Left lung (tissue), 10 donors: ENCODE results near the gene AJAP1. TPM values are rescaled to one million over a fixed set of nuclear protein-coding genes. Genes with fewer than 3 reads are reported as not detected.
A peak's percentile ranks its signal among the peaks of the same experiment; 100 is the strongest.

ENCODE experiments used
- ATAC-seq: fragments of 200-7000 bp; cut with Tn5 transposase; one replicate; pipeline ENCODE4 v1.9.1; 2020; ENCODE audit warnings: moderate library complexity
- DNase-seq, 4 donors: peaks; one replicate each; pipeline ENCODE4 v3.0.0-alpha.2; 2013 to 2020
- H3K27ac ChIP-seq, 2 donors: fragments of 200-600 bp; sonication (generic) in 1 of 2; one replicate each; pipeline versions ENCODE4 v1.5.0 to v1.8.0; 2020 to 2021
- H3K27me3 ChIP-seq, 2 donors: fragments of 200-600 bp; sonication (generic) in 1 of 2; one replicate each; pipeline versions ENCODE4 v1.5.0 to v1.8.0; 2020 to 2021
- H3K36me3 ChIP-seq, 2 donors: fragments of 200-600 bp; sonication (generic) in 1 of 2; one replicate each; pipeline versions ENCODE4 v1.5.0 to v1.8.0; 2020 to 2021
- H3K4me1 ChIP-seq, 2 donors: fragments of 200-600 bp; one replicate each; pipeline ENCODE4 v1.8.0; 2021
- H3K4me3 ChIP-seq, 2 donors: fragments of 200-600 bp; sonication (generic) in 1 of 2; one replicate each; pipeline versions ENCODE4 v1.5.0 to v1.8.0; 2020 to 2021; ENCODE audit warnings: mild to moderate bottlenecking in 1 of 2
- H3K9me3 ChIP-seq, 2 donors: fragments of 200-600 bp; sonication (generic) in 1 of 2; one replicate each; pipeline versions ENCODE4 v1.5.0 to v1.8.0; 2020 to 2021
- intact Hi-C, 2 donors: fragments of 100-400 bp; cut with DNase I; formaldehyde crosslinking; loops; one replicate each; pipeline versions ENCODE4 v1.11.2 to v1.14.2; 2022
- polyA plus RNA-seq, 6 donors: library from polyadenylated mRNA; unstranded; fragments of 120-200 nt; gene quantifications; one replicate each; pipeline ENCODE4 v1.2.1, GENCODE V29; 2013; ENCODE audit not compliant: insufficient read length in 6 of 6
- total RNA-seq, 2 donors: library from RNA; stranded (reverse); fragmentation: NEBNext Ultra II Directional; extraction: Animal tissue kit (Norgen Biotek cat#: 25700); gene quantifications; one replicate each; pipeline ENCODE4 v1.2.1, GENCODE V29; 2021
- TF ChIP-seq, protein P1 (sequence below), 2 donors: fragments of 200-600 bp; sonication (generic) in 1 of 2; IDR thresholded peaks; one replicate each; pipeline versions ENCODE4 v1.5.0 to v1.8.0; 2021; ENCODE audit warnings: antibody characterized with exemption in 2 of 2
- donor health status: DM: no; HTN: yes; CAD: no.
- donor health status: DM: no; HTN: no; CAD: no.

Gene AJAP1
- total and polyA plus RNA-seq, 8 donors, result 0.06 to 0.79 (median 0.20) TPM

GRCh38 chr1:4694492-4694891 lies 40.1 kb downstream of the AJAP1 start:
- TF ChIP-seq, protein P1, sequence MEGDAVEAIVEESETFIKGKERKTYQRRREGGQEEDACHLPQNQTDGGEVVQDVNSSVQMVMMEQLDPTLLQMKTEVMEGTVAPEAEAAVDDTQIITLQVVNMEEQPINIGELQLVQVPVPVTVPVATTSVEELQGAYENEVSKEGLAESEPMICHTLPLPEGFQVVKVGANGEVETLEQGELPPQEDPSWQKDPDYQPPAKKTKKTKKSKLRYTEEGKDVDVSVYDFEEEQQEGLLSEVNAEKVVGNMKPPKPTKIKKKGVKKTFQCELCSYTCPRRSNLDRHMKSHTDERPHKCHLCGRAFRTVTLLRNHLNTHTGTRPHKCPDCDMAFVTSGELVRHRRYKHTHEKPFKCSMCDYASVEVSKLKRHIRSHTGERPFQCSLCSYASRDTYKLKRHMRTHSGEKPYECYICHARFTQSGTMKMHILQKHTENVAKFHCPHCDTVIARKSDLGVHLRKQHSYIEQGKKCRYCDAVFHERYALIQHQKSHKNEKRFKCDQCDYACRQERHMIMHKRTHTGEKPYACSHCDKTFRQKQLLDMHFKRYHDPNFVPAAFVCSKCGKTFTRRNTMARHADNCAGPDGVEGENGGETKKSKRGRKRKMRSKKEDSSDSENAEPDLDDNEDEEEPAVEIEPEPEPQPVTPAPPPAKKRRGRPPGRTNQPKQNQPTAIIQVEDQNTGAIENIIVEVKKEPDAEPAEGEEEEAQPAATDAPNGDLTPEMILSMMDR (IDR thresholded peaks at IDR 0.05), result no peak
- intact Hi-C loops, result no loop called here
- H3K27ac ChIP-seq, result no peak overlapping the region

DNA sequence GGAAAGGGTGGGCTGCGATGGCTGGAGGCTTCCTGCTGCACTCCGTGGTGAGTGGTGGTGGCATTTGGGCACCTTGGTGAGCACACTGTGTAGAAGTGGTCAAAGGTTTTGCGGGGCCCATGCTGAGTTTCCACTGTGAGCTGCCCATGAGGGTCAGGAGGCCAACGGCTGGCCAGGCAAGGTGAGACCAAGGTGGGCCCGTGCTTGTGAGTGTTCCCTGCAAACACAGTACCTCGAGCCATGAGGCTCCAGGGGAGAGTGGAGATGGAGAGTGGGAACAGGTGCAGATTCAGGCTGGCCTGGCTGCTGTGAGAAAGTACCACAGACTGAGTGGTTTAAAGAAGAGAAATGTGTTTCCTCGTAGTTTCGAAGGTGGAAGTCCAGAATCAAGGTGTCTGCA lies 40.8 kb downstream of the AJAP1 start:
- intact Hi-C loops, result no loop called here
- Histone ChIP-seq H3K27me3 (peaks cover 0 to 26% of the 10 kb centered on the region in 2 donors), H3K36me3 (no peaks in the 10 kb centered on the region), H3K4me1 (no peaks in the 10 kb centered on the region), H3K9me3 (no peaks in the 10 kb centered on the region), H3K4me3 (no peak overlapping the region), H3K27ac (no peak overlapping the region)
- ATAC-seq (no peak), DNase-seq (peak in 1 of 4 donors; percentile 53)
- TF ChIP-seq, protein P1 (IDR thresholded peaks at IDR 0.05), result no peak

More at GRCh38 chr1:4694492-4694891, 40.1 kb downstream of the AJAP1 start:
- Histone ChIP-seq H3K4me3 (no peak overlapping the region), H3K27me3 (peaks cover 0 to 21% of the 10 kb centered on the region in 2 donors), H3K4me1 (no peaks in the 10 kb centered on the region), H3K9me3 (no peaks in the 10 kb centered on the region), H3K36me3 (no peaks in the 10 kb centered on the region)
- DNase-seq, result peak in 1 of 4 donors; percentile 47
- no peak for ATAC-seq

DNA sequence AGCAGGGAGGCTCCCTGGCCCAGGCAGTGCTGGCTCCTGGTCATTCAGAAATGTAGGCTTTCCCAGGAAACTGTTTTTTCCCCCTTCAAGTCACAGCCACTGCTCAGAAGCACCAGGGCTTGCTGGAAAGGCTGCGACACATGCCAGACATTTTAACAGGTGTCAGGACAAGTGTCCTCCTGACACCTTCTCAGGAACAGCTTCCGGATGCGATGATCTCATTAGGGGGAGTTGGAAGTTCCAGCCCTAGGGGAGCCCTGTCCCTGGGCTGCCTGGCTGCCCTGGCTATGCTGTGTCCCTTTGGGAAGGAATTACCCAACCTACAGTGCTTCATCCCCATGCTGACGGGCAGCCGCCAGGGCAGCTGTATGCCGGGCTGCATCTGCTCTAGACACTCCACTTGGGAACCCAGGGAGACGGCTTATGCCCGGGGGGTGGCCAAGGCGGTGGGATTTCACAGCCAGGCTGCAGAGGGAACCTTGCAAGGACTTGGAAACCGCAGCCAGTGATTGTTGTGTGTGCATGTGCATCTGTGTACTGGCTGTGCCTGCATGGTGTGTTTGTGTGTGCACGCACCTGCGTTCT lies 41.8 kb downstream of the AJAP1 start:
- no peaks in the 10 kb centered on the region for H3K4me1 ChIP-seq
- no peak for ATAC-seq
- H3K9me3 ChIP-seq, result no peaks in the 10 kb centered on the region
- H3K36me3 ChIP-seq, result no peaks in the 10 kb centered on the region
- peaks cover 0 to 36% of the 10 kb centered on the region in 2 donors for H3K27me3 ChIP-seq
- intact Hi-C loops, result no loop called here
- H3K27ac ChIP-seq, result no peak overlapping the region
- DNase-seq, result peak in 1 of 4 donors; percentile 70
- H3K4me3 ChIP-seq, result no peak overlapping the region
- TF ChIP-seq, protein P1 (IDR thresholded peaks at IDR 0.05), result no peak

- H3K27me3 ChIP-seq, result peaks cover 0 to 41% of the 10 kb centered on the region in 2 donors
- H3K27ac ChIP-seq, result no peak overlapping the region
- H3K4me1 ChIP-seq, result no peaks in the 10 kb centered on the region
- H3K36me3 ChIP-seq, result no peaks in the 10 kb centered on the region
- intact Hi-C loops, result no loop called here
- DNase-seq (no peak), ATAC-seq (no peak)
- no peak overlapping the region for H3K4me3 ChIP-seq
- TF ChIP-seq, protein P1 (IDR thresholded peaks at IDR 0.05), result no peak
- H3K9me3 ChIP-seq, result no peaks in the 10 kb centered on the region
Measured at GRCh38 chr1:4696753-4697152, 42.3 kb downstream of the AJAP1 start.

GRCh38 chr1:4697801-4698200 lies 43.4 kb downstream of the AJAP1 start:
- H3K36me3 ChIP-seq, result no peaks in the 10 kb centered on the region
- H3K4me3 ChIP-seq, result no peak overlapping the region
- ATAC-seq, result no peak
- no peaks in the 10 kb centered on the region for H3K9me3 ChIP-seq
- intact Hi-C loops, result no loop called here
- TF ChIP-seq, protein P1 (IDR thresholded peaks at IDR 0.05), result no peak
- H3K27me3 ChIP-seq, result peaks cover 0 to 41% of the 10 kb centered on the region in 2 donors
- H3K4me1 ChIP-seq, result no peaks in the 10 kb centered on the region
- peak in 1 of 4 donors; percentile 51 for DNase-seq
- no peak overlapping the region for H3K27ac ChIP-seq
